ENCODE results near the gene ERC1. TPM values are rescaled to one million over a fixed set of nuclear protein-coding genes. Genes with fewer than 3 reads are reported as not detected.

Gene ERC1
- total RNA-seq, 1 donor from 2014 or later, result 42.6 TPM

- H3K27ac Mint-ChIP-seq, result no peak overlapping the region
- no peaks in the 10 kb centered on the region for H3K9me3 Mint-ChIP-seq
- H3K4me1 Mint-ChIP-seq (ENCODE audit: low read depth), result no peaks in the 10 kb centered on the region
- H3K27me3 Mint-ChIP-seq (ENCODE audit: low read depth), result peaks cover 2% of the 10 kb centered on the region
- no peak for DNase-seq (ENCODE audit: low spot score)
- H3K4me3 Mint-ChIP-seq (ENCODE audit: low read depth), result no peak overlapping the region
- intact Hi-C loops (cut with micrococcal nuclease), result no loop called here
- no peaks in the 10 kb centered on the region for H3K36me3 Mint-ChIP-seq (ENCODE audit: low read depth)
These were observed 24.3 kb upstream of the ERC1 start for GRCh38 chr12:966724-967123.

DNA sequence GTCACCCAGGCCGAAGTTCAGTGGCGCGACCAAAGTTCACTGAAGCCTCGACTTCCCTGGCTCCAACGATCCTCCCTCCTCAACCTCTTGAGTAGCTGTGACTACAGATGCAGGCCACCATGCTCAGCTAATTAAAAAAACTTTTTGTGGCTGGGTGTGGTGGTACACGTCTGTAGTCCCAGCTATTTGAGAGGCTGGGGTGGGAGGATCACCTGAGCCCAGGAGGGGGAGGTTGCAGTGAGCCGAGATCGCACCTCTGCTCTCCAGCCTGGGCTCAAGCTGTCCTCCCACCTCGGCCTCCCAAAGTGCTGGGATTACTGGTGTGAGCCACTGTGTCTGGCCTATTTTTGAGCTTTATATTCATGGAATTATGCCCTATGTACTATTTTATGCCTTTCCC lies 23.4 kb upstream of the ERC1 start:
- Mint-ChIP-seq H3K27me3 (ENCODE audit: low read depth) (peaks cover 2% of the 10 kb centered on the region), H3K36me3 (ENCODE audit: low read depth) (no peaks in the 10 kb centered on the region), H3K27ac (no peak overlapping the region), H3K9me3 (no peaks in the 10 kb centered on the region), H3K4me1 (ENCODE audit: low read depth) (no peaks in the 10 kb centered on the region), H3K4me3 (ENCODE audit: low read depth) (no peak overlapping the region)
- intact Hi-C loops (cut with micrococcal nuclease), result no loop called here
- DNase-seq (ENCODE audit: low spot score), result no peak

DNA sequence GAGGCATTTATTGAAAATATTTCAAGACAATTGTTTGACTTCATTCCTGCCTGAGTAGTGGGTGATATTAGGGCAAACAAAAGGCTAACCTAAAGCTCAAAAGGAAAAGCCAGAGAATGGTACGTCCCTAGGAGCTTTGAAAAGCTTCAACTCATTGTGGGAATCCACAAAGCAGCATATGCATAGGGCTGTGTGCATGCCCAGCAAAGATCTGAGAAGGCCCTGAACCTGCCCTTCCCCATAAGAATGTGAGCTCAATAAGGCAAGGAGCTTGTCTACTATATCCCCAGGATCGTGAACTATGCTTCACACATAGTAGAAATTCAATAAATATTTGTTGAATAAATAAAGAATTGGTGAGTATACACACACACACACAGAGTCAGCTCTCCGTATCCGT lies 22.5 kb upstream of the ERC1 start:
- intact Hi-C loops (cut with micrococcal nuclease), result no loop called here
- no peak for DNase-seq (ENCODE audit: low spot score)
- Mint-ChIP-seq H3K36me3 (ENCODE audit: low read depth) (no peaks in the 10 kb centered on the region), H3K9me3 (no peaks in the 10 kb centered on the region), H3K27me3 (ENCODE audit: low read depth) (peaks cover 2% of the 10 kb centered on the region), H3K4me1 (ENCODE audit: low read depth) (no peaks in the 10 kb centered on the region), H3K27ac (no peak overlapping the region), H3K4me3 (ENCODE audit: low read depth) (no peak overlapping the region)

DNA sequence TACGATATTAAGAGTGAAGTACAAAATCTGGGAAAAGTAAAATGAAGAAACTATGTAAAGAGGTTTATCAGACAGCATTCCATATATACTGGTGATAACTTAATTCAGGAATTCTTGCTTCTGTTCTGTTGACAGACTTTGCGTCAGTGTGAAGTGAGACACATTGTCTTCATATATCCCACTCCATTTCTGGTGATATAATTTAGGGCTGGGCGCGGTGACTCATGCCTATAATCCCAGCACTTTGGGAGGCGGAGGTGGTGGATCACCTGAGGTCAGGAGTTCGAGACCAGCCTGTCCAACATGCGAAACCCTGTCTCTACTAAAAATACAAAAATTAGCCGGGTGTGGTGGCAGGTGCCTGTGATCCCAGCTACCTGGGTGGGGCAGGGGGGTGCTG lies 21.2 kb upstream of the ERC1 start:
- Mint-ChIP-seq H3K9me3 (no peaks in the 10 kb centered on the region), H3K4me3 (ENCODE audit: low read depth) (no peak overlapping the region), H3K27ac (no peak overlapping the region)

GRCh38 chr12:971991-972390 lies 19.0 kb upstream of the ERC1 start:
- Mint-ChIP-seq H3K27me3 (ENCODE audit: low read depth) (peaks cover 6% of the 10 kb centered on the region), H3K4me1 (ENCODE audit: low read depth) (no peaks in the 10 kb centered on the region), H3K4me3 (ENCODE audit: low read depth) (no peak overlapping the region), H3K36me3 (ENCODE audit: low read depth) (no peaks in the 10 kb centered on the region), H3K27ac (no peak overlapping the region), H3K9me3 (no peaks in the 10 kb centered on the region)
- DNase-seq (ENCODE audit: low spot score), result no peak
- intact Hi-C loops (cut with micrococcal nuclease), result no loop called here

More for the DNA sequence above, 21.2 kb upstream of the ERC1 start:
- no peaks in the 10 kb centered on the region for H3K36me3 Mint-ChIP-seq (ENCODE audit: low read depth)
- DNase-seq (ENCODE audit: low spot score), result no peak
- peaks cover 4% of the 10 kb centered on the region for H3K27me3 Mint-ChIP-seq (ENCODE audit: low read depth)
- intact Hi-C loops (cut with micrococcal nuclease), result no loop called here
- no peaks in the 10 kb centered on the region for H3K4me1 Mint-ChIP-seq (ENCODE audit: low read depth)

DNA sequence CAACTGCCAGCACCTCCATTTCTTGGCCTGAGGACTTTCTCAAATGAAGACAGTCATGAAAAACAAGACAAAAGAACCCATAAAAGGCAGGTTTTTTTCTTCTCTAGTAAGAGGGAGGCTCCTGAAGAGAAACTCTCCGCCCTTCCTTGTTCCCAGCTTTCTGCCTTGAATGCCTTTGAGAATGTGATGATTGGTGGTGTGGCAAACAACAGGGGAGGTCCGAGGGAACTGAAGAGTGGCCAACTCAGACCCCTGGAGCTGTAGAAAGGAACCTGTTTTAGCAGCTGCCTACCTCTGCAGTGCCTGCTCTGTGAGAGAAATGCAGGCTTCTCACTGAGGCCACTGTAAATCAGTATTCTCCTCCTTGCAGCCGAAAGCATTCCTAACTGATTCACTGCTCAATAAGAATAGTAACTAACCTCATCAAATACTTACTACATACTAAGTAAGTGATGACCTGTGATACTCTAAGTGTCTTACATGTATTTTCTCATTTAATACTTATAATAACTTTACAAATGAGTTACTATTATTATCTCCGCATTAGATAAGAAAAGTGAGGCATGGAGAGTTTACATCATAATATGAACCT lies 16.7 kb upstream of the ERC1 start:
- no peak overlapping the region for H3K4me3 Mint-ChIP-seq (ENCODE audit: low read depth)
- H3K27me3 Mint-ChIP-seq (ENCODE audit: low read depth), result peaks cover 4% of the 10 kb centered on the region
- H3K4me1 Mint-ChIP-seq (ENCODE audit: low read depth), result no peaks in the 10 kb centered on the region
- no peak overlapping the region for H3K27ac Mint-ChIP-seq
- DNase-seq (ENCODE audit: low spot score), result no peak
- H3K9me3 Mint-ChIP-seq, result no peaks in the 10 kb centered on the region
- no peaks in the 10 kb centered on the region for H3K36me3 Mint-ChIP-seq (ENCODE audit: low read depth)
- intact Hi-C loops (cut with micrococcal nuclease), result no loop called here

DNA sequence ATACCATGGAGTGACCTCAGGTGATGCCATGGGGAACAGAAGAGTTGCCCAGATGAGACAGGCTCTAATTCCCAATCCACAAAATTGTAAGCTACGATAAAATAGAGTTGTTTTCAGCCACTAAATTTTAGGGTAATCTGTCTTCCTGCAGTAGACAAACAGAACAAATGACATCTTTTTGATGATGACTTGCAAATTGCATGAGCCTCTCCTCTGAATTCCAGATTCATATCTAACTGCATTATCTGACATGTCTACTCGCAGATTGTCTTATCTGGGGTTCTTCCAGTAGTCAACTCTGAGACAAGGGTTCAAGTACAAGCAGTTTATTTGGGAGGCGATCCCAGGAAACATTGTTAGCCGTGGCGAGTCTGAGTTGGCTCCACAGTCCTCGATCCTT lies 14.4 kb upstream of the ERC1 start:
- Mint-ChIP-seq H3K27me3 (ENCODE audit: low read depth) (peaks cover 4% of the 10 kb centered on the region), H3K36me3 (ENCODE audit: low read depth) (no peaks in the 10 kb centered on the region)
- intact Hi-C loops (cut with micrococcal nuclease), result no loop called here

DNA sequence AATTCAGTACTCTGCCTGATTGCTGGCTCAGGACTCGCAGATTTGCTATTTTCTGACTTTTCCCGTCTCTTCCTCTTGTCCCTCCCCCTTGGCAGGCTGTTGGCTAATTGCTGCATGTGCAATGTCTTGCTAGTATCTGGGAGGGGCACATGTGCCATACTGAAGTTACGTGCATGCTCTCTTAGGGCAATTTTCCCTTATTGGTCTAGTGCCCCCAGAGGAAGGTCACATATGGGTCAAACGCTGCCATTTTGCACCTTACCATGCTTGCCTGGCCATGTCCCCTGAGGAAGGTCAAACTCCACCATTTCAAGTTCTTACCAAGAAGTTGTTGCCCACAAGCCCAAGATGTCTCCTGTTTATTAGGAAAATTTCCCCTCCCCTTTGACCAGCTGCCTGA lies 13.9 kb upstream of the ERC1 start:
- H3K4me3 Mint-ChIP-seq (ENCODE audit: low read depth), result no peak overlapping the region
- no peak for DNase-seq (ENCODE audit: low spot score)
- intact Hi-C loops (cut with micrococcal nuclease), result no loop called here
- peaks cover 3% of the 10 kb centered on the region for H3K4me1 Mint-ChIP-seq (ENCODE audit: low read depth)
- H3K27me3 Mint-ChIP-seq (ENCODE audit: low read depth), result peaks cover 4% of the 10 kb centered on the region
- no peaks in the 10 kb centered on the region for H3K9me3 Mint-ChIP-seq
- H3K27ac Mint-ChIP-seq, result no peak overlapping the region
- no peaks in the 10 kb centered on the region for H3K36me3 Mint-ChIP-seq (ENCODE audit: low read depth)

More for the DNA sequence above, 14.4 kb upstream of the ERC1 start:
- Mint-ChIP-seq H3K9me3 (no peaks in the 10 kb centered on the region), H3K4me1 (ENCODE audit: low read depth) (peaks cover 3% of the 10 kb centered on the region), H3K27ac (no peak overlapping the region), H3K4me3 (ENCODE audit: low read depth) (no peak overlapping the region)
- no peak for DNase-seq (ENCODE audit: low spot score)

DNA sequence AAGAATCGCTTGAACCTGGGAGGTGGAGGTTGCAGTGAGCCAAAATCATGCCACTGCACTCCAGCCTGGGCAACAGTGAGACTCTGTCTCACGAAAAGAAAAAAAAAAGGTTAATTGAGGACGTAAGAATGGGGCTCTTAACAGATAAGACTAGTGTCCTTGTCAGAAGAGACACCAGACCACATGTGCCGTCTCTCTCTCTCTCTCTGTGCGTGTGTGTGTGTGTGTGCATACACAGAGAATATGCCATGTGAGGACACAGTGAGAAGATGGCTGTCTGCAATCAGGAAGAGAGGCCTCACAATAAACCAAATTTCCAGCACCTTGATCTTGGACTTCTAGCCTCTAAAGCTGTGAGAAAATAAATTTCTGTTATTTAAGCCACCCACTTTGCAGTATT lies 11.7 kb upstream of the ERC1 start:
- Mint-ChIP-seq H3K27ac (no peak overlapping the region), H3K9me3 (no peaks in the 10 kb centered on the region), H3K36me3 (ENCODE audit: low read depth) (no peaks in the 10 kb centered on the region), H3K4me3 (ENCODE audit: low read depth) (no peak overlapping the region), H3K27me3 (ENCODE audit: low read depth) (peaks cover 4% of the 10 kb centered on the region), H3K4me1 (ENCODE audit: low read depth) (peaks cover 3% of the 10 kb centered on the region)
- DNase-seq (ENCODE audit: low spot score), result no peak
- intact Hi-C loops (cut with micrococcal nuclease), result no loop called here

GRCh38 chr12:981176-981828 lies 9.7 kb upstream of the ERC1 start:
- Mint-ChIP-seq H3K27ac (no peak overlapping the region), H3K27me3 (ENCODE audit: low read depth) (no peaks in the 10 kb centered on the region), H3K9me3 (no peaks in the 10 kb centered on the region), H3K36me3 (ENCODE audit: low read depth) (no peaks in the 10 kb centered on the region), H3K4me1 (ENCODE audit: low read depth) (peaks cover 3% of the 10 kb centered on the region), H3K4me3 (ENCODE audit: low read depth) (no peak overlapping the region)
- intact Hi-C loops (cut with micrococcal nuclease), result no loop called here
- no peak for DNase-seq (ENCODE audit: low spot score)

GRCh38 chr12:981961-982360 lies 9.1 kb upstream of the ERC1 start:
- no peak for DNase-seq (ENCODE audit: low spot score)
- intact Hi-C loops (cut with micrococcal nuclease), result no loop called here

DNA sequence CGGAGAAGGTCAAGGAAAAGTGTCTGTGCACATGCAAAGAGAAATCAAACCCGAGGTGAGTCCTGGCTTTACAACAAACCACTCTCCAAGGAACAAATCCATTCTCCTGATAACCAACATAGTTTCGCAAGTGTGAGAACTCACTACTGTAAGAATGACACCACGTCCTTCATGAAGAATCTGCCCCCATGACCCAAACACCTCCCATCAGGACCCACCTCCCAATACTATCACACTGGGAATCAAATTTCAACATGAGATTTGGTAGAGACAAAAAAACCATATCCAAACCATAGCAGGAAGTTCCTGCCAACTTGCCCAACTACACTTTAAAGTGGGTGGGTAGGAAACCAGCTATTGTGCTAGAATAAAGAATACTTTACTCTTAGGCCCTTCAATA lies 2.4 kb upstream of the ERC1 start:
- intact Hi-C loops (cut with micrococcal nuclease), result no loop called here
- no peaks in the 10 kb centered on the region for H3K36me3 Mint-ChIP-seq (ENCODE audit: low read depth)
- DNase-seq (ENCODE audit: low spot score), result no peak
- no peaks in the 10 kb centered on the region for H3K9me3 Mint-ChIP-seq
- H3K4me3 Mint-ChIP-seq (ENCODE audit: low read depth), result no peak overlapping the region
- no peak overlapping the region for H3K27ac Mint-ChIP-seq
- no peaks in the 10 kb centered on the region for H3K27me3 Mint-ChIP-seq (ENCODE audit: low read depth)
- peaks cover 28% of the 10 kb centered on the region for H3K4me1 Mint-ChIP-seq (ENCODE audit: low read depth)

More at GRCh38 chr12:981961-982360, 9.1 kb upstream of the ERC1 start:
- no peaks in the 10 kb centered on the region for H3K9me3 Mint-ChIP-seq
- no peak overlapping the region for H3K27ac Mint-ChIP-seq
- no peak overlapping the region for H3K4me3 Mint-ChIP-seq (ENCODE audit: low read depth)
- H3K4me1 Mint-ChIP-seq (ENCODE audit: low read depth), result peaks cover 3% of the 10 kb centered on the region
- no peaks in the 10 kb centered on the region for H3K27me3 Mint-ChIP-seq (ENCODE audit: low read depth)
- H3K36me3 Mint-ChIP-seq (ENCODE audit: low read depth), result no peaks in the 10 kb centered on the region

GRCh38 chr12:989051-989450 lies 2.0 kb upstream of the ERC1 start:
- H3K4me3 Mint-ChIP-seq (ENCODE audit: low read depth), result peak overlapping the region; percentile 82

More at GRCh38 chr12:989051-989450, 2.0 kb upstream of the ERC1 start:
- peaks cover 28% of the 10 kb centered on the region for H3K4me1 Mint-ChIP-seq (ENCODE audit: low read depth)
- H3K36me3 Mint-ChIP-seq (ENCODE audit: low read depth), result no peaks in the 10 kb centered on the region
- no peak for DNase-seq (ENCODE audit: low spot score)
- no peaks in the 10 kb centered on the region for H3K27me3 Mint-ChIP-seq (ENCODE audit: low read depth)
- intact Hi-C loops (cut with micrococcal nuclease), result no loop called here
- no peak overlapping the region for H3K27ac Mint-ChIP-seq
- no peaks in the 10 kb centered on the region for H3K9me3 Mint-ChIP-seq
